ENCODE data around the gene SH3BGRL2. TPM values are rescaled to one million over a fixed set of nuclear protein-coding genes. Genes with fewer than 3 reads are reported as not detected.

SH3BGRL2 gene
- 10 to 100 TPM; 25.5 to 65.3 (median 48.8) TPM for total RNA-seq

- Histone ChIP-seq H3K27me3 (no peaks in the 10 kb centered on the region), H3K27ac (peak within 1 kb of the TSS in 3 of 4 donors; percentile 47 to 82 (median 74)), H3K36me3 (no peaks in the 10 kb centered on the region), H3K4me1 (peaks cover 0 to 18% (median 0%) of the 10 kb centered on the region in 4 donors), H3K4me3 (peak within 1 kb of the TSS; percentile 52 to 73 (median 57)), H3K9me3 (no peaks in the 10 kb centered on the region)
- 1 to 3% methylated on average over 27 to 57 of the region's 72 CpGs for WGBS, 2 donors
- no peak for TF ChIP-seq CTCF (IDR thresholded peaks at IDR 0.05)
- peak in 1 of 2 donors; percentile 32 for TF ChIP-seq POLR2A (IDR thresholded peaks at IDR 0.05)
- peak; percentile 30 to 45 for DNase-seq (ENCODE audit: low spot score in 2 of 2)
Measured at GRCh38 chr6:79630883-79631692, at the start of gene SH3BGRL2. Gene SH3BGRL2 (plus strand): TSS chr6:79631329. CDS start chr6:79631462, 133 bp downstream.

DNA sequence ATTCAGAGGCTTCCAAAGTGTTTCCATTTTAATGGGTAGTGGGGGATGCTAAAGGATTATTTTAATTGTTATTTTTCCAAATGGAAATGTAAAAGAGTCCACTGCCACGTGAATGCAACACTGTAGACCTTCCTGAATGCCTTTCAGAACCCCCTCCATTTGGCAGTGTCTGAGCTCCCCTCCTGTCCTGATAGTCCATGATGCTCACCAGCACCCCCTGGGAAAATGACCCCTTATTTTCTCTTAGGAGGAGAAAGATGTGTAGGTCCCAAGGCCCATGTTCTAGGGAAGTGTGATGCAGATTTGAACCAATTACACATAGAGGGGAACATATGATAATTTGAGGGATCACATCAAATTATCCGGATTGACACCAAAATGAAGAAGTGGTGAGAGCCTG, 46.8 kb upstream of the SH3BGRL2 start:
- TF ChIP-seq CTCF (IDR thresholded peaks at IDR 0.05) (no peak), POLR2A (IDR thresholded peaks at IDR 0.05) (no peak), EP300 (IDR thresholded peaks at IDR 0.05) (no peak)
- peaks cover 0 to 27% (median 0%) of the 10 kb centered on the region in 4 donors for H3K9me3 ChIP-seq

GRCh38 chr6:79586548-79586947, 44.6 kb upstream of the SH3BGRL2 start:
- Histone ChIP-seq H3K4me3 (no peak overlapping the region), H3K27ac (no peak overlapping the region), H3K4me1 (no peaks in the 10 kb centered on the region), H3K36me3 (no peaks in the 10 kb centered on the region), H3K9me3 (peaks cover 0 to 21% (median 0%) of the 10 kb centered on the region in 4 donors), H3K27me3 (no peaks in the 10 kb centered on the region)
- TF ChIP-seq CTCF (IDR thresholded peaks at IDR 0.05) (no peak), EP300 (IDR thresholded peaks at IDR 0.05) (no peak), POLR2A (IDR thresholded peaks at IDR 0.05) (no peak)
- DNase-seq (ENCODE audit: low spot score in 2 of 2): no peak

More for the DNA sequence above, 46.8 kb upstream of the SH3BGRL2 start:
- 69 to 73% methylated on average over 2 of the region's 2 CpGs for WGBS, 2 donors
- H3K27ac ChIP-seq: no peak overlapping the region
- no peak overlapping the region for H3K4me3 ChIP-seq
- no peaks in the 10 kb centered on the region for H3K4me1 ChIP-seq
- no peaks in the 10 kb centered on the region for H3K27me3 ChIP-seq
- DNase-seq (ENCODE audit: low spot score in 2 of 2): no peak
- no peaks in the 10 kb centered on the region for H3K36me3 ChIP-seq

DNA sequence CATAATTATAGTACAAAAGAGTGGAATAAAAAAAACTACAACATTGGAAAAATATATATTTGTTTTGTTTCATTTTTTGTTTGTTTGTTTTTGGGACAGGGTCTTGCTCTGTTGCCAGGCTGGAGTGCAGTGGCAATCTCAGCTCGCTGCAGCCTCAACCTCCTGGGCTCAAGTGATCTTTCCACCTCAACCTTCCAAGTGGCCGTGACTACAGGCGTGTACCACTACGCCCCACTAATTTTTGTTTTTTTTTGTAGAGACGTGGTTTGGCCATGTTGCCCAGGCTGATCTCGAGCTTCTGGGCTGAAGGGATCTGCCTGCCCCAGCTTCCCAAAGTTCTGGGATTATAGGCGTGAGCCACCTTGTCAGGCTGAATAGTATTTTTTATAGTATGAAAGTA, 41.4 kb upstream of the SH3BGRL2 start:
- Histone ChIP-seq H3K4me1 (no peaks in the 10 kb centered on the region), H3K9me3 (peaks cover 0 to 8% (median 0%) of the 10 kb centered on the region in 4 donors), H3K27me3 (no peaks in the 10 kb centered on the region), H3K36me3 (no peaks in the 10 kb centered on the region), H3K27ac (no peak overlapping the region), H3K4me3 (no peak overlapping the region)
- no peak for DNase-seq (ENCODE audit: low spot score in 2 of 2)
- TF ChIP-seq CTCF (IDR thresholded peaks at IDR 0.05): no peak
- TF ChIP-seq POLR2A (IDR thresholded peaks at IDR 0.05): no peak
- TF ChIP-seq EP300 (IDR thresholded peaks at IDR 0.05): no peak
- 79 to 81% methylated on average over 7 of the region's 7 CpGs for WGBS, 2 donors

GRCh38 chr6:79597155-79597554, 34.0 kb upstream of the SH3BGRL2 start:
- DNase-seq (ENCODE audit: low spot score in 2 of 2): no peak
- no peaks in the 10 kb centered on the region for H3K4me1 ChIP-seq
- no peak overlapping the region for H3K27ac ChIP-seq
- H3K4me3 ChIP-seq: no peak overlapping the region
- TF ChIP-seq EP300 (IDR thresholded peaks at IDR 0.05) (no peak), CTCF (IDR thresholded peaks at IDR 0.05) (no peak), POLR2A (IDR thresholded peaks at IDR 0.05) (no peak)
- WGBS, 2 donors: 93 to 94% methylated on average over 2 of the region's 2 CpGs
- no peaks in the 10 kb centered on the region for H3K27me3 ChIP-seq
- H3K36me3 ChIP-seq: no peaks in the 10 kb centered on the region
- no peaks in the 10 kb centered on the region for H3K9me3 ChIP-seq
